Renal cortical epithelial cell (primary cell): ENCODE results near the gene NRG3. TPM values are rescaled to one million over a fixed set of nuclear protein-coding genes. Genes with fewer than 3 reads are reported as not detected.

ENCODE experiments used
- DNase-seq: peaks from one replicate; pipeline ENCODE4 v3.0.0-alpha.2; 2011; ENCODE audit warnings: low read depth
- total RNA-seq: library from RNA; depleted of rRNA; stranded (reverse); fragments of >200 nt; gene quantifications from 2 replicates; pipeline ENCODE4 v1.2.3, GENCODE V29; 2014

The NRG3 gene
- total RNA-seq, 1 donor from 2014 or later = 0.05 TPM

- no peak for DNase-seq
Measured at GRCh38 chr10:81882011-81882410, 7.0 kb downstream of the NRG3 start.

GRCh38 chr10:81884856-81885255 lies 9.9 kb downstream of the NRG3 start:
- DNase-seq = no peak

DNA sequence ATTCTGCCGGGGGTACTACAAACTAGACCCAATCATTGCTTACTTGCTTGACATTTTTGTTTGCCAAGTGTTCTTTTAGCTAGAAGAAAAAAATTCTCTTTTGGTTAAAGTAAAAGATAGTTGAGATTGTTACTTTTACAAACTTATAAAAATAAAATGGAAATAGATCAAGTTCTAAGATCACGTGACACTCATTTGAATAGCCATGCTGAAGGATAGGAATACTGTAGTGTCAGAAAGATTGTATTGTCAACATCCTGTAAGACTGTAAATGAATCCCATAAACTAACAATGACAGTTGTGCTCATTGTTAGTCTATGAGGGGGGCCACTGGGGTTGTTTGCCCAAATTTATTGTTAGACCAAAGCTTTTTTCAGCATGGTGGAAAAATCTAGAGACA lies 10.5 kb downstream of the NRG3 start:
- no peak for DNase-seq

DNA sequence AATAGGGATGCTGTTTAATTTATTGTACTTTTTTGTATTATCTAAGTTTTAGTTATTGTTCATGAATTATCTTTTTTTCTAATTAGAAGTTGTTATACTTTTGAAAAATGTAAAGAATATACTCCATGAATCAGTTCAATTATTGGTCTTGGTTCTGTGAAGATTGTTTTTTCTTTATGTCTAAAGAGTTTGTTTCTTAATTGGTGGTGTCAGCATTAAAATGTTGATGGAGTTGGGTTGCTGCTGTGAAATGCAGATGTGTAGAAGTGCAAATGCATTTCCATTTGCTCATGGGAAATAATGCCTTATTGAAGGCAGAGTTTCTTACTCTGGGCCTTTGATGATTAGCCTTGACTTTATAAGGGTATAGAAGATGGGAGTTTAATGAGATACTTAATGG lies 11.9 kb downstream of the NRG3 start:
- no peak for DNase-seq

GRCh38 chr10:81889181-81889769 lies 14.3 kb downstream of the NRG3 start:
- no peak for DNase-seq

DNA sequence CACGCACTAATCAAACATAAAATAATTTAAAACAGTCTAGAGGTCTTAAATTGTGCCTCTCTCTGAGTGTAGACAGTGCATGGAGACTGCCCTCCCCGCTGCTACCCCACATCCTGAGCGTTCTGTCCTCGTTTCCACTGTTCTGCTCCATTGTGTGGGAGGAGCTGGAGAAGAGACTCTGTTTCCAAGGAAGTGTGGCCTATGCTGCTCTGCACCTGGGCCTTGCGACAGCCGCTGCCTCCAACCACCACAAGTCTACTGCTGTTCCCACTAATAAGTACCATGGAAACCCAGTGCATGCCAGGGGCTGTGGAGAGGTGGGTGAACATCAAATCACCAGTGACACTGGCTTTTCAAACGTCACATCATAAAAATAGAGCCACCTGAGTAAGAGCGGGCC lies 19.6 kb downstream of the NRG3 start:
- no peak for DNase-seq

DNA sequence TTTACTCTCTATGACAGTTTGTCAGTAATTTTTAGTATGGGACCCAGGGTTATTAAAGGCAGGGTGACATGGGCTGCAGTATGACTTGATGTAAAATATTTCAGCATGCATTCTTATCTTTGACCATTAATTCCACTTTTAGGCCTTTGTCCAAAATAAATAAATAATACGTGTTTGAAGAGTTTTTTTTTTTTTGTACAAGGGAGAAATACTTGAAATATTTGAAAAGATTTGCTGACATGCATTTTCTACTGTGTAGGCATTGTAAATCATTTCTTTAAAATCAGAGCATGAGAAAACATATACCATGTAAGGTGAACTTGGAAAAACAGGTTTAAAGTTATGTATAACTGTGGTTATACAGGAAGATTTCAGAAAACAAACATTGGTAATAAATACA lies 23.5 kb downstream of the NRG3 start:
- no peak for DNase-seq

GRCh38 chr10:81900989-81901388 lies 26.0 kb downstream of the NRG3 start:
- DNase-seq = no peak

- DNase-seq = no peak
Measured at GRCh38 chr10:81903472-81903871, 28.5 kb downstream of the NRG3 start.

GRCh38 chr10:81905161-81905560 lies 30.2 kb downstream of the NRG3 start:
- no peak for DNase-seq

DNA sequence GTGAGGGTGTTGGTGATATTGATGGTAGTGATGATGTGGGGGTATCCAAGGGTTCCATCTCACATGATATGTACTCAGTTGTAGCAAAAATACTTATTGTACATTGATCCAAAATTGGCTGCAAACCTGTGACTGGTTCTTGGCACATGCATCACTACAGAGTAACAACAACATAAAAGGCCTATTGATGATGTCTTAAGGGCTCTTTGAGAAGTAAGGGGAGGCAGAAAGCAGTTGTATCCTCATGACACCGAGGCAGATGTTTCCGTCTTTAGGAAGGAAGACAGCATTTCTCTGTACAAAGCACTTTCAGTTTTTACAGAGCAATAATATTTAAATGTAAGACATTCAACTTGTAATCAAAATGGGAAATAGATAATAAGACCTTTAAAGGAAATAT lies 34.5 kb downstream of the NRG3 start:
- no peak for DNase-seq

- DNase-seq = no peak
Measured at GRCh38 chr10:81911328-81911727, 36.3 kb downstream of the NRG3 start.

DNA sequence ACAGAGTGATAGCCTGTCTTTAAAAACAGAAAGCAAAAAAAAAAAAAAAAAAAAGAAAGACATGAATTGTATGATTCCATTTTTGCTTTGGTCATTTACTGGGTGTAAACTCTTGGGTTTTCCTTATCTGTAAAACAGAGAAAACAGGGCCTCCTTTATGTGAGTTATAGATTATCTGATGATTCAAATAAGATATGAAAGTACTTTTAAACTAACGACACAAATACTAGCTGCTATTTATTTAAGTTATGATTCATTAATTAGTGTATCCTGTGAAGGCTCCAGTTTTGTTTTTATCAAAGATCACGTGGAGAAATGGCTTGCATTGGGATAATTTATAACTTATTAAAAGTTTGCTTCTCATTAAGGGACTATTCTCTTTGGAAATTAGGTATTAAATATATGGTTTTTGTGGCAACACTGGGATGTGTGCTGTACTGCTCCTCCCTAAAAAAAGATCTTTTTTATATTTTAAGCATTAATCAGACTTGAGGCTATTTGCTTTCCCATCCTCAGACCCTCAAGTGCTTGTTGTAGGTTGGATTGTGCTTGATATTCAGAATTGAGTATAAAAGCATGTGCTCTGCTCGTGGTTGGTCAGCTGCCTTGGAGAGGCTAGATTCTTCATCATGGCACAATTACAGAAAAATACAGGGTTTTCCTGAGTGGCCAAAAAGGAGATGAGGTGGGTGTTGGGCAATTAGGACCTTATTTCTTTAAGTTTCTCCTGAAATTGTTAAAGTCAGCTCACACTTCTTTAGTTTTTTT lies 39.9 kb downstream of the NRG3 start:
- DNase-seq = no peak

- no peak for DNase-seq
Measured at GRCh38 chr10:81915504-81915897, 40.5 kb downstream of the NRG3 start.

GRCh38 chr10:81917666-81918065 lies 42.7 kb downstream of the NRG3 start:
- DNase-seq = no peak

DNA sequence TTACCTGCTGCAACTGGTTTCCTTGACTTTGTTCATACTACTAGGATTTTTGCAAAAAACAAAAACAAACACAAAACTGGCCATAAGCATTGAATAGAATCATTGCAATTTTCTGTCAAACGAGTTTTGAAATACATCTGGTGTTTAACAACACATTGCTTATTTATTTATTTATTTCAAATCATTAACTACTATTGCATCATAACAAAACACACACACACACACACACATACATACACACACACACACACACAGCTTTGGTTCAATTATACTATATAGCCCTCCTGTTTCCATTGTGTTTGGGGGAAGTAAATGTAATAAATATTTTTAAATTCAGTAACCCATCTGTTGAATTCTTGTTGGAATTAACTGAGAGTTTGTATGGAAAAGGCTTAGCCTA lies 43.8 kb downstream of the NRG3 start:
- no peak for DNase-seq

GRCh38 chr10:81920213-81920829 lies 45.3 kb downstream of the NRG3 start:
- no peak for DNase-seq

GRCh38 chr10:81928119-81928518 lies 53.1 kb downstream of the NRG3 start:
- no peak for DNase-seq

GRCh38 chr10:81943583-81943982 lies 68.6 kb downstream of the NRG3 start:
- no peak for DNase-seq

DNA sequence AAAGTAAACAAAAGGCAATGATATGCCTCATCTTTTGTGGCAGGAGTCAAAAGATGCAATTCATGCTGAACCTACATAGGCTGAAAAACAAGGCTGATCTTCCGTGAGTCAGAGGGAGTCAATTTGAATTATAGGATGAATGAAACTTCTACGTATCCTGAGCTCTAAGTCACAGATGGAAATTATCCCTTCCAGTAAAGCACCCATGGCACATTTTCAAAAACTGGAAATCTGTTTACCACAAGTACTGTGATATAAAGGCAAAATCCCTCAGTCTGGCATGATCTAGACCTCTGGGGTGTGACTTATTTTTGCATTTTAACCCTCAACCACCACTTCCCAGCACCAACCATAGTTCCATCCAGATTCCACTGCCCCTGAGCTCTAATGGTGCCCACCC lies 69.6 kb downstream of the NRG3 start:
- no peak for DNase-seq

GRCh38 chr10:81949283-81949682 lies 74.3 kb downstream of the NRG3 start:
- no peak for DNase-seq

DNA sequence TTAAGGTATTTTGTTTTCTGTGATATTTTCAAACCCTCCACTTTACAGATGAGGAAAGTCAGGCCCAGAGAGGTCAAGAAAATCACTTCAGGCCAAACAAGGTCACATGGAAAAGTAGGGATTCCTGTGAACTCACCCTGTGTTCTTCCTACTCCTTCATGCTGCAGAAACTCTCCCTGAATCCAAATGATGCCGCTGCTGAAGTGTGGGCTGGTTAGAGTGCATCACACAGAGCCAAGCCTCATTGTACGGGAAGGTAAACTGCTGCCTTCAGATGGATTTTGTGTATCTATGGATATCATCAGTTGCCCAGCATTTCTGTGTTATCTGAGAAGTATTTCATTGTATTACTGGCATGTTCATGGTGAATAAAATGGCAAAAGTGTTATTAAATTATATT lies 75.4 kb downstream of the NRG3 start:
- no peak for DNase-seq

DNA sequence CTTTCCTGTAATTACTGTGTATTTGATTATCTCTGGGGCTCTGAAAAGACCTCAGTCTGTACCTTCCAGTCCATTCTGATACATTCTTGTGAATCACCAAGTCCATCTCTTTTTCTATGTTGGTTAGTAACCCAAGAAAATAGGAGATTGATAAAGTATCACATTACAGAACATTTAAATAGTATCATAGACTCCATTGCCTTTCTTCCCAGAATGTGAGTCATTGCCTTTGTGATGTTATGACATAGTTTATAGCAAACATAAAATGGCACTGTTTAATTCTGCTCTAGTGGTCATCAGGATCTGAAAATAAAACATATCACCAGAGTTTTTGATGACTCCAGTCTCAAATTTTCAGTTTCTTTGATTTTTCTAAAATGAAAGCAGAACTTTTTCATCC lies 78.4 kb downstream of the NRG3 start:
- DNase-seq = peak; percentile 57
